Esophagus (tissue), 2 donors: Measurements from ENCODE around the gene SYNE3. TPM values are rescaled to one million over a fixed set of nuclear protein-coding genes. Genes with fewer than 3 reads are reported as not detected.
"Not testable (repeated sequence)": the region's sequence is repeated elsewhere in the genome, so short reads cannot be mapped to it uniquely, and the experiment has no call there.

Experiments
- H3K27ac ChIP-seq, 2 donors: one replicate each; pipeline ENCODE4 v1.5.1; 2013; ENCODE audit warnings: low read depth in 2 of 2, mild to moderate bottlenecking in 2 of 2, inconsistent platforms in 1 of 2, low read length in 1 of 2, moderate library complexity in 1 of 2
- H3K27me3 ChIP-seq, 2 donors: one replicate each; pipeline ENCODE4 v1.6.1; 2013; ENCODE audit warnings: low read length in 2 of 2, control low read depth in 1 of 2, mild to moderate bottlenecking in 1 of 2; ENCODE audit not compliant: insufficient read depth in 2 of 2, control insufficient read depth in 1 of 2
- H3K36me3 ChIP-seq, 2 donors: one replicate each; pipeline ENCODE4 v1.6.1; 2013; ENCODE audit warnings: low read length in 1 of 2; ENCODE audit not compliant: control insufficient read depth in 2 of 2, insufficient read depth in 2 of 2
- H3K4me1 ChIP-seq, 2 donors: one replicate each; pipeline ENCODE4 v1.6.1; 2013; ENCODE audit warnings: low read length in 1 of 2; ENCODE audit not compliant: control insufficient read depth in 2 of 2, insufficient read depth in 2 of 2
- H3K4me3 ChIP-seq, 2 donors: one replicate each; pipeline ENCODE4 v1.5.1; 2013; ENCODE audit warnings: low read length in 2 of 2, mild to moderate bottlenecking in 2 of 2, low read depth in 1 of 2, moderate library complexity in 1 of 2
- H3K9me3 ChIP-seq, 2 donors: one replicate each; pipeline ENCODE4 v1.6.1; 2013; ENCODE audit warnings: mild to moderate bottlenecking in 2 of 2, low read depth in 1 of 2, low read length in 1 of 2, moderate library complexity in 1 of 2; ENCODE audit not compliant: control insufficient read depth in 2 of 2, insufficient read depth in 1 of 2
- WGBS, 2 donors: extraction: QIAGEN DNeasy Blood & Tissue Kit; methylation state at CpG; one replicate each; pipeline ENCODE4 v1.1.7; 2013; 5-methylcytosine and 5-hydroxymethylcytosine counted together
- polyA plus RNA-seq, 2 donors: library from polyadenylated mRNA; stranded (reverse); fragments of 200-250 nt; gene quantifications; one replicate each; pipeline ENCODE4 v1.2.3, GENCODE V29; 2013
- donor health status: healthy with polysubstance abuse.
- donor health status: Bipolar disorder and iron deficiency.

The SYNE3 gene
- polyA plus RNA-seq, 2 donors, result 0.48 to 0.73 TPM

GRCh38 chr14:95519699-95520098, 3.2 kb upstream of the SYNE3 start:
- Histone ChIP-seq H3K4me3 (no peak overlapping the region), H3K36me3 (no peaks in the 10 kb centered on the region), H3K27me3 (no peaks in the 10 kb centered on the region), H3K4me1 (peaks cover 0 to 26% of the 10 kb centered on the region in 2 donors), H3K27ac (peak overlapping the region in 1 of 2 donors; percentile 60), H3K9me3 (no peaks in the 10 kb centered on the region)
- WGBS, 2 donors, result 17 to 27% methylated on average over 6 of the region's 6 CpGs

DNA sequence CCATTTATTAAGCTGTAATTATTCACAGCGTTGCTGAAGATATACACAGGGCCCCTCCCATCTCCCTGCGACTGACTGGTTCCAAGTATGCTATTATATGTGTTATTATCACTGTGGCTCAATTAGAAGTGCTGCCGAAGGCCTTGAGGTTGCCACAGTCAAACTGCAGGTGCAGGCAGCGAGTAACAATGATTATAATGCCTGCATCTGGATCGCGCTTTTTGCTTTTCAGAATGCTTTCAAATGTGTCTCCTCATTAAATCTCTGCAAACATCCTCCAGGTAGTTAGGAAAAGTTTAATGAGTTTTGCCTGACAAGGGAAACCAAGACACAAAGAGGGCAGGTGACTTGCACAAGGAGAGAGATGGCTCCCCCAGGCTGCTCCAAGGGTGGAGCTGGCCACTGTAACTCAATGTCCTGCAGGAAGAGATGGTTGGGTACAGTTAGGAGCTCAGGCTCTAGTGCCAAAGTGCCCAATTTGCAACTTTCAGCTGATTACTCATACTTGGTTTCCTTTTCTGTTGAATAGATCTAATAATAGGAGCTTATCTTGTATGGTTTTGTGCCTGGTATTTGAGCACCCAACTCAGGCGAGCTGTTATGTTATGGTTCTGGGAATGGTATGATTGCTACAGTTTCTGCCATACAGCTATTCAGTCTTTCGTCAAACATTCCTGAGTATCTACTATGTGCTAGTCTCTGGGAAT, 1.7 kb upstream of the SYNE3 start:
- Histone ChIP-seq H3K27me3 (no peaks in the 10 kb centered on the region), H3K4me3 (no peak overlapping the region), H3K36me3 (no peaks in the 10 kb centered on the region), H3K9me3 (no peaks in the 10 kb centered on the region), H3K4me1 (peaks cover 0 to 24% of the 10 kb centered on the region in 2 donors), H3K27ac (peak overlapping the region in 1 of 2 donors; percentile 31)
- WGBS, 2 donors, result 49% methylated on average over 8 of the region's 8 CpGs

DNA sequence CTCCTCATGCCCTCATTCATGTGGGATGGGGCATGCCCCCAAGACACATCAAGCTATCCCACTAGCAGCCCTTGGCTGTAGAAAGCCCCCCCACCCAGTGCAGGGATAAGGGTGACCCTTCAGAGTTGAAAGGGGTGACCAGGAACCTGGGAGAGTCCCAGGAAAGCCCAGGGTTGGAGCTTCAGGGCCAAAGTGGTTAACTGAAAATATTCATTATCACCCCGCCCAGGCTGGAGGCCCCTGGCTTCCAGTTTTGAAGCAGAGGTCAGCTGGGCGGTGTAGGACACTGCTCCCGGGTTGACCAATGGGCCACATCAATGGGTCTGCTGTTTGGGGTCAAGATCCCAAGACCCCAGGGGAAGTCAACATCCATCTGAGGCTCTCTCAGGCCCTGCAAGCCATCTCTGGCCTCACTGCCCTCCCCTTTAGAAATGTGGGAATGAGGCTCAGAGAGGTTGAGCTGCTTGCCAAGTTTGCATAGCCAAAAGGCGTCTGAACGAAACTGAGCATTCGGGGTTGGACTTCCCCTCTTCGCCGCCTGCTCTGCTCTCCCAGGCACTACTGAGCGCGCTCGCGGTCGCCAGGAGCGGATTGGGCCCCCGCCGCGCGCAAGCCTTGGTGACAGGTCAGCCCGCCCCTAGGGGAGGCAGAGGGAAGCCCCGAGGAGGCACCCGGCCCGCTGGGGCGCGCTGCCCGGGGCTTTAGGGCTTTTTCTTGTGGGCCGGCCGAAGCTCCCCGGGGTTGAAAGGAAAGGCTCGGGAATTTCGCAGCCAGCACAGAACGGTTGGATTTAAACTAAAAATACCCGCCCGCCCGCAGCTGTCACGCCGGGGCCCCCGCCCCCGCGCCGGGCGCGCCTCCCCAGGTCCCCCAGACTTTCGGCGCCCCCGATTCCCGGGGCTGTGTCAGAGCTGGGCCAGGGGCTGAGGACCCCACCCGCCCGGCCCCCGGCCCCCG, 576 bp downstream of the SYNE3 start:
- Histone ChIP-seq H3K27me3 (no peaks in the 10 kb centered on the region), H3K4me1 (peaks cover 0 to 24% of the 10 kb centered on the region in 2 donors), H3K4me3 (peak overlapping the region; percentile 42 to 54), H3K36me3 (no peaks in the 10 kb centered on the region), H3K27ac (peak overlapping the region; percentile 65 to 85), H3K9me3 (no peaks in the 10 kb centered on the region)
- 1% methylated on average over 50 of the region's 50 CpGs for WGBS, 2 donors

GRCh38 chr14:95515080-95515489, 1.4 kb downstream of the SYNE3 start:
- H3K27ac ChIP-seq, result peak overlapping the region; percentile 36 to 85
- no peaks in the 10 kb centered on the region for H3K9me3 ChIP-seq
- WGBS, 2 donors, result 12 to 19% methylated on average over 9 of the region's 9 CpGs
- no peak overlapping the region for H3K4me3 ChIP-seq
- peaks cover 0 to 24% of the 10 kb centered on the region in 2 donors for H3K4me1 ChIP-seq
- H3K36me3 ChIP-seq, result peaks cover 0 to 2% of the 10 kb centered on the region in 2 donors
- H3K27me3 ChIP-seq, result no peaks in the 10 kb centered on the region

DNA sequence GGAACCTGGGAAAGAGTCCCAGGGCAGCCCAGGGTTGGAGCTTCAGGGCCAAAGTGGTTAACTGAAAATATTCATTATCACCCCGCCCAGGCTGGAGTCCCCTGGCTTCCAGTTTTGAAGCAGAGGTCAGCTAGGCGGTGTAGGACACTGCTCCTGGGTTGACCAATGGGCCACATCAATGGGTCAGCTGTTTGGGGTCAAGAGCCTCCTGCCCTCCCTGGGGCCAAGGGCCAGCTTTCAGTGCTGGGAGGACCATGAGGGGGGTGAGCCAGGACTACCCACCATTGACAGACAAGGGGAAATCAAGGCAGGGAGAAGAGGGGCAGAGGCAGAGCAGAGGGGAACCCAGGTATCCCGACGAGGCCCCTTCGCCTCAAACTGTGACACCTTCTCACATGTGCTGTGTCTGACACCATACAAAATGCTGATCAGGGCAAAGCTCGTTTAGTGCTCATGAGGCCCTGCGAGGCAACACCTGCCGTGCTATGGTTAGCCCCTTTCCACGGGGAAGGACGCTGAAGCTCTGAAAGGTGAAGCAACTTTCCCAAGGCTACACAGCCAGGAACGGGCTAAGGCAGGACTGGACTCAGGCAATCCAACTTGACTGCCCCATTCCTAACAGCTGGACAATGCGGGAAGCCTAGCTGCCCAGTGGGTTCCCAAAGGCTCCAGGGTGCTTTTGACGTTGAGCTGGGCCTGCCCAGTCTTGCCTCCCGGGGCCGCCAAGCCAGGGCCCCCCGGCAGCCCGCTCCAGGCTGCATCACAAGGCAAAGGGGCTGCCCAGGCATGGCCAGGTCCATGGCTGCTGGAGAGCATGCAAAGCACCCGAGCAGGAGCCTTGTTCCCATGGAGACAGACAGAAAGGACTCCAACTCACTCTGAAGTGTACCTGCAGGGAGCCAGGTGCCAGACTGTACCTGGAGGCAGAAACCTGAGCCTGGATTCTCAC, 2.0 kb downstream of the SYNE3 start:
- Histone ChIP-seq H3K36me3 (peaks cover 0 to 2% of the 10 kb centered on the region in 2 donors), H3K27me3 (no peaks in the 10 kb centered on the region), H3K27ac (peak overlapping the region in 1 of 2 donors; percentile 36), H3K4me3 (no peak overlapping the region), H3K9me3 (no peaks in the 10 kb centered on the region), H3K4me1 (peaks cover 0 to 24% of the 10 kb centered on the region in 2 donors)
- 61 to 70% methylated on average over 18 of the region's 18 CpGs for WGBS, 2 donors

DNA sequence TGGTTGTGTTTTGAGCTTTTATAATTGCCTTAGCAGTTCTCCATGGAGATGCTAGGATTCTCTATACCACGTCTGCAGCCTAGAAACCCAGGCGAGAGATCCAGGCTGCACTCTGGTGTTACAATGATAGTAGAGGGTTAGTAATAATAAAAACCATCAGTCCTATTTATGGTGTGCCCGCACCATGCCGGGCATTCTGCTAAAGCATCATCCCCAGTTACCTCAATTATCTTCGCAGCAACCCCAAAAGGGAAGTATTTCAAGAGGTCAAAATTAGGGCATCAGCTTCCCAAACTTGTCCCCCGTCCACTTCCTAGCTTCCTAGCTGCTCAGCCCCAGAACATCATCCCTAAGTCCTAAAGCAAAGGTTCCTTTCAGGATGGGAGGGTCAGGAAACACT, 3.2 kb downstream of the SYNE3 start:
- WGBS, 2 donors, result 73 to 77% methylated on average over 6 of the region's 6 CpGs
- no peaks in the 10 kb centered on the region for H3K9me3 ChIP-seq
- no peak overlapping the region for H3K4me3 ChIP-seq
- H3K27me3 ChIP-seq, result no peaks in the 10 kb centered on the region
- no peak overlapping the region for H3K27ac ChIP-seq
- H3K36me3 ChIP-seq, result peaks cover 0 to 2% of the 10 kb centered on the region in 2 donors
- H3K4me1 ChIP-seq, result peaks cover 0 to 24% of the 10 kb centered on the region in 2 donors

DNA sequence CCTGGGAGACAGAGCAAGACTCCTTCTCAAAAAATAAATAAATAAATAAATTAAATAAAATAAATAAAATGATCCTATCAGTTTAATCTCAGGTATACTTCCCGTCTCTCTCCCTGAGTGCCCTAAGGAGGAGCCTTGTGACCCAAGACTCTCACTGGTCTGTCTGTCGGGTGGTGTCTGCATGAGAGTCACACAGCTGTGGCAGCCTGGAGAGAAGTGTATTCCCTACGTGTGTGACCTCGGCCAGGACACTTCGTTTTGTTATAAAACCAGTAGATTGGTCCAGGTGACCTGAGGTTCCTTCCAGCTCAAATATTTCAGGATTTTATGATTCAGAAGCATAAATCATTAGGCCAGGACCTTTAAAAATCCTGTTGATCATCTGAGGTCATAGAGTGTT, 4.8 kb downstream of the SYNE3 start:
- Histone ChIP-seq H3K4me1 (peaks cover 4 to 27% of the 10 kb centered on the region in 2 donors), H3K4me3 (no peak overlapping the region), H3K27me3 (no peaks in the 10 kb centered on the region), H3K9me3 (no peaks in the 10 kb centered on the region), H3K36me3 (peaks cover 0 to 2% of the 10 kb centered on the region in 2 donors), H3K27ac (no peak overlapping the region)
- WGBS, 2 donors, result 73 to 75% methylated on average over 5 of the region's 5 CpGs

DNA sequence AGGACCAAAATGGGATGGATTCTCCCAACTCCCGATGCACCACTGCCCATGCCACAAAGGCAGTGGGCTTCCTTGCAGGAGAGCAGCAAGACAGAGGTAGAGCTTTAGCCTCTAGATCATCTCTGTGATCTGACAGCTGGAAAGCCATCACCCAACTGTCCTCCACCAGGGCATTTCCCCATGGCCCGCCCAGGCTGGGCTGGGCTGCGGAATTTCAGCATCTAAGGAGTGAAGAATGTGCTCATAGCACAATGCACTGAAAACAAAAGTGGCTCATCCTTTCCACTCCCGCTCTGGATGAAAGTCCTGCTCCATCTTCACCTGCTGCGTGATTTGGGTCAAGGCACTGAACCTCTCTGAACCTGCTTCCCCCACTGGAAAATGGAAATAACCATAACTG, 5.6 kb downstream of the SYNE3 start:
- Histone ChIP-seq H3K27ac (no peak overlapping the region), H3K4me3 (no peak overlapping the region), H3K4me1 (peaks cover 4 to 24% of the 10 kb centered on the region in 2 donors), H3K27me3 (no peaks in the 10 kb centered on the region), H3K36me3 (peaks cover 0 to 2% of the 10 kb centered on the region in 2 donors), H3K9me3 (no peaks in the 10 kb centered on the region)
- WGBS, 2 donors, result 79 to 87% methylated on average over 5 of the region's 5 CpGs

- H3K9me3 ChIP-seq, H3K4me3 ChIP-seq, H3K27me3 ChIP-seq, H3K36me3 ChIP-seq, H3K27ac ChIP-seq: not testable (repeated sequence)
- WGBS, 2 donors, result 87 to 89% methylated on average over 9 of the region's 9 CpGs
- H3K4me1 ChIP-seq, result peaks cover 4 to 19% of the 10 kb centered on the region in 2 donors
These were observed 6.1 kb downstream of the SYNE3 start for GRCh38 chr14:95510344-95510743.
